ENCODE measurements around the gene CD53.
A peak's percentile ranks its signal among the peaks of the same experiment; 100 is the strongest.

The CD53 gene

GRCh38 chr1:110876748-110877341 is 3.9 kb downstream of the CD53 start:
- no peak for DNase-seq

GRCh38 chr1:110877364-110877763 is 4.4 kb downstream of the CD53 start:
- DNase-seq = peak; percentile 34

DNA sequence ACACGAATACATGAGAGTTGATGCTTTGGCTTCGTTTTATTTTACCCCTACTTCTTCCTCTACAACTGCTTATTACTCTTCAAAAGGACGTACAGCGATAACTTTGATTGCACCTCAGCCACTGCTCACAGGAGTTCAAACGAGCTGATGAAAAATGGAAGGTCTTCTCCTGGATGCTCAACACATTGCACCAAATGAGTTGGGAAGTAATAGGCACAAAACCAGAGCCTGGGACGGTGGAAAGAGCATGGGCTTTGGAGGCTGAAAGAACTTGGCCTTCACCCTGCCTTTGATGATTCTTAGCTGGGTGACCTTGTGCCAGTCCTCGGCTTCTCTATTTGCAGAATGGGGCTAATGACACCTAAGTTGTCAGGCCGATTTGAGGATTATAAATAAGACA is 4.8 kb downstream of the CD53 start:
- no peak for DNase-seq

GRCh38 chr1:110878591-110878990 is 5.6 kb downstream of the CD53 start:
- DNase-seq = no peak

- no peak for DNase-seq
These were observed 6.0 kb downstream of the CD53 start for GRCh38 chr1:110878993-110879392.

DNA sequence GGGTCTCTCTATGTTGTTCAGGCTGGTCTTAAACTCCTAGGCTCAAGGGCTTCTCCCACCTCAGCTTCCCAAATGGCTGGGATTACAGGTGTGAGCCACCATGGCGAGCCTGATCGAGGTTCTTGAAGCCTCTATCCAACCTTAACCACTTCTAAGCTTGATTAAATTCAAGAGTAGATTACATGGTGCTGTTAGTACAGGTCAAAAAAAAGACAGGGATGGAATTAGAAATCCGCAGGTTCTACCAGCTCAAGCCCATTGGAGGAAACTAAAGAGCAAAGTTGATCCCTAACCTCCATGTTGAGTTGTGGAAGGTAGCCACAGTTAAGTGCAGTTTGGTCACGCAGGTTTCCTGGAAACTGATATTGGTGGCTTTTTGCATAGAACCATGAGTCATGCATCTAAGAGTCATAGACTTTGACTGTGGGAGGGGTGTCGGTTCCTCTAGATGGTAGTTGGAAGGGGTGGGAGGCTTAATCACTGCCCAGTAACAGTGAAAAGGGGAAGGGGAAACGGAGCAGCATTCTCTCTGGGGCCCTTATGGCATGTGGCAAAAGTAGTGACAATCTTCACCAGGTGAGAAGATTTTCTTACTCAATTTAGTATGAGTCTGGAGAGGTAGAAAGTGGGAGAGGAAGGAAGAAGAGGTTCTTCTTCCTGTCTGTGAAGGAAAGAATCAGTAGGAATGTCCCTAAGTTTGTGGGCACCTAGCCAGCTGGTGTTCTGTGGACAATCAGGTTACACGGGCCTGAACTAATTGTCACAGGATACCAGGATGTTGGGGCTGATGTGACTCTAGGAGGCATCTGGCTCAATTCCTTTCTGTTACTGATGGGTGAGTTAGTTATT is 7.0 kb downstream of the CD53 start:
- no peak for DNase-seq

DNA sequence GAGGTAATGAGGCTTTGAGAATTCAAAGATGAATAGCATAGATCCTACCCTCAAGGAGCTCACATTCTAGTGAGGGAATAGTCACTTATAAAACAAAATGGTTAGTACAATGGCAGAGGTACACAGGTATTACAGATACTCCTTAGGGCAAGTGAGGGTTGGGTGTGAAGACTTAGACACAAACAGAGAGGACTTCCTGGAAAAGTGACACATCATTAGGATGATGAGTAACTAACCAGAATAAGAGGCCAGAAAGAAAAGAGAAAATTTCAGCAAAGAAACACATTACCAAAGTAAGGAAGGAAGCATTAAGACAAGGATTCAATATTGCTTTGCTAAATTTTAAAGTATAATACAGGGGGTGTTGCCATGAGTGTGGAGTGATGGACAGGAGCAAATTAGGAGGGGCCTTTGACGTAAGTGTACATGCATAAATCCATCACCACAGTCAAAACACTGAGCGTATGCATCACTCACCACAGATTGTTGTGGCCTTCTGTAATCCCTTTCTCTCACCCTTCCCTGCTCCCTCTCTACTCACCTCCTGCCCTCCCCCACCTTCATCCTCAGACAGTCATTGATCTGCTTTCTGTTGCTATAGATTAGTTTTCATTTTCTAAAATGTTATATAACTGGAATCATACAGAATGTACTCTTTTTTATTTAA is 7.9 kb downstream of the CD53 start:
- DNase-seq = peak; percentile 77

GRCh38 chr1:110888049-110888448 is 15.1 kb downstream of the CD53 start:
- DNase-seq = peak; percentile 45

DNA sequence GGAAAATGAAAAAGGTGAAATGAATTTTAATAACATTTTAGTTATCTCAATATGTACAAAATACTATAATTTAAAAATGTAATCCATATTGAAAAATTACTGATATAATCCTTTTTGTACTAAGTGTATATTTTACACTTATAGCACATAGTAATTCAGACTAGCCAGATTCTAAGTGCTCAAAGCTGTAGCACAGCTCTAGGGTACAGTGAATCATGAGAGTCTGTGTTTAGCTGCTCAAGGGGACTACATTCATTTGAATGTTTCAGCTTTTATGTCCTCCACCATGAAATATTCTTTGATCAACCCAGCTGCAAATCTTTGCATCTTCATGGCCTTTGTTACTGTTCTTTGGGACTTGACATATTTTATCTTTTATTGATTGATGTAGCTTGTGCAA is 15.7 kb downstream of the CD53 start:
- no peak for DNase-seq

DNA sequence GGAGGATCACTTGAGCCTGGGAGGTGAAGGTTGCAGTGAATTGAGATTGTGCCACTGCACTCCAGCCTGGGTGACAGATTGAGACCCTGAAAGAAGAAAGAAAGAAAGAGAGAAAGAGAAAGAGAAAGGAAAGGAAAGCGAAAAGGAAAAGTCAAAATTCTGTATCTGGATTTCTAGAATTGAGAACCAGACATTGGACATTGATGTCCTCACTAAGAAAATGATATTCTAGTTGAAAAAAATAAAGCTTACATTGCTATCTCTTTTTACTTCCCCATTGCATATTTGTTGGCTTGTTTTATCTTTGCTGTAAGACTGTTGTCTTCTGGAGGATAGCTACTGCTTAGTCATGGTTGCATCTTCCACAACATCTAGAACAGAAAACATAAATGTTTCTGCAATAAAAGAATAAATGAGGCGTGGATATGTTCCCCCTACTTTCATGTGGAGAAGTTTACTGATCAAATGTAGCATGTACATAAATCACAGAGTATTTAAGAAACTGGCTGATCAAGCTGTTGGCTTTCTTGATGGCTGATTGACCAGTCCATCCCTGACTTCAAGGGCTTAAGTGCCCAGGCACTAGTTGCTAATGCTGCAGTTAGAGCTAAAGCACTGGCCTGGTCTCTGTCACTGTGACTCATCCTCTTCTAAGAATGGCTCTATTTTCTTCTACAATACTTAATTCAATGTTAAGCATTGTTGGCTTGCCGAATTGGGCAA is 17.7 kb downstream of the CD53 start:
- no peak for DNase-seq

DNA sequence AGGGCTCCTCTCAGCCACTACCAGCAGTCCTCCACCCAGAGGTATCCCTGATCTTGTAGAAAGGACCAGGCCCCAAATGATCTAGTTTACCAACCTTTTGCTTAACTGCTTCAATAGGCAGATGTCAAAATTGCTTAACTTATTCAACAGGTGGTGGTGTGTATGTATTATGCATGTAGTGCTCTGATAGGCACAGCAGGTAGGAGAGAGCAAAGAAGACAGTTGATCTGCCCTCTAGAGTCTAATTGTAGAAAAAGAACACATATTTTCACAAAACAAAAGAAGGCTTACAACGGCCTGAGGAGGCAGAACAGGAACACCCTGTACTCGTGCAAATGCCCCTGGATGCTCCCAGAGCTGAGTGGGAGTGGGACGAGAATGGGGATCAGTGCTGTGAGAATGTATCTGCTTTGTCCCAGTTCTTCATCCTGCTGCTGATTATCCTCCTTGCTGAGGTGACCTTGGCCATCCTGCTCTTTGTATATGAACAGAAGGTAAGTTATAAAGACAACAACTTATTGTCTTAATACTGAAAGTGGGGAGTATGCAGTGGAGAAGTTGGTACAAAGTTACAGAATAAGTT is 21.1 kb downstream of the CD53 start:
- DNase-seq = no peak

DNA sequence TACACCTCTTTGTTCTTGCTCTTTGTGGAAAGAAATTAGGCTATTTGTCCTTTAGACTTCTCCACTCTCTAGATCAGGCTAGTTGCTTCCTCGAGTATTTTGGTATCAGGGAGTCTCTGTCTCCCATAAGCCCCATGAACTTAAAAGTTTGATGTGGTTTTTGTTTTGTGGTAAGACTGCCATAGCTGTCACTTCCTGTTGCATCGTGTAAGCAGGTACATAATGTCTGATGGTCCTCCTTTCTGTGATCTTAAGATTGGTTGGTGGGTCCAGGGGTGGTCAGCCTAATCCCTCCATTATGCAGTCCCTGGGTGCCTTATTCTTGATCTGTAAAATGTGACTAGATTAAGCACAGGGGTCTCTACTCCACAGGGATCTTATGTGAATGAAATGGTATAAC is 23.1 kb downstream of the CD53 start:
- no peak for DNase-seq

- no peak for DNase-seq
These were observed 24.7 kb downstream of the CD53 start for GRCh38 chr1:110897681-110898080.

GRCh38 chr1:110898734-110899457 is 25.9 kb downstream of the CD53 start:
- DNase-seq = no peak

GRCh38 chr1:110899458-110899843 is 26.5 kb downstream of the CD53 start:
- no peak for DNase-seq

DNA sequence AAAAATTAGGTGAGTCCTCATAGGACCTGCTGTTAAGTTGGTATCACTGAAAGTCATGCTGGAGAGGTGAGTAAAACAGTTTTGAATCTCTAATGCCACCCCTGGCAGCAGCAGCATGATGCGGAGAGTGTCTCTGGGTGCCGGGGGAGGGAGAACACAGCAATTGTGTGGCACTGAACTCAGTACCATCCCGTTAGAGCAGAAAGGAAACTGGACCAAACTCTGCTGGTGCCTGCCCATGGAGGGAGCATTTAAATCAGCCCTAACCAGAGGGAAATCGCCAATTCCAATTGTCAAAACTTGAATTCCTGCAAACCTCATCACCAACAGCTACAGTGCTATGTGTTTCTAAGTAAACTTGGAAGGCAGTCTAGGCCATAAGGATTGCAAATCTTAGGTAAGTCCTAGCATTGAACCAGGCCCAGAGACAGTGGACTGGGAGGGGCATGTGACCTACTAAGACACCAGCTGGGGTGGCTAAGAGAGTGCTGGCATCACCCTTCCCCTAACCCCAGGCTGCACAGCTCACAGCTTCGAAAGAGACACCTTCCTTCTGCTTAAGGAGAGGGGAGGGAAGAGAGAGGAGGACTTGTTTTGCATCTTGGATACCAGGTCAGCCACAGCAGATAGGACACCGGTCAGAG is 30.0 kb downstream of the CD53 start:
- no peak for DNase-seq

- no peak for DNase-seq
These were observed 31.0 kb downstream of the CD53 start for GRCh38 chr1:110903853-110904500.

GRCh38 chr1:110912784-110913183 is 39.8 kb downstream of the CD53 start:
- no peak for DNase-seq

DNA sequence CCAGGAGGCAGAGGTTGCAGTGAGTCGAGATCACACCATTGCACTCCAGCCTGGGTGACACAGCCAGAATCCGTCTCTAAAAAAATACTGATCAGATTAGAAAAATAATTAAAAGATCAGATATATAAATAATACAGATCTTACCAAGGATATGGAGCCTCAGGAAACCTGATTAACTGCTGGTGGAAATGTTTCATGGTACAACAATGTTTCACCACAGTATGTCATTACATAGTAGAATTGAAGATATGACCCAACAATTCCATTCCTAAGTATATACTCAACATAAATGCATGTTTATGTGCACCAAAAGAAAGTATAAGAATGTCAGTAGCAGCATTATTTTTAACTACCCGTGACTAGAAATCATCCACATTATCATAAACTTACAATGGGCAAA is 41.7 kb downstream of the CD53 start:
- DNase-seq = no peak

DNA sequence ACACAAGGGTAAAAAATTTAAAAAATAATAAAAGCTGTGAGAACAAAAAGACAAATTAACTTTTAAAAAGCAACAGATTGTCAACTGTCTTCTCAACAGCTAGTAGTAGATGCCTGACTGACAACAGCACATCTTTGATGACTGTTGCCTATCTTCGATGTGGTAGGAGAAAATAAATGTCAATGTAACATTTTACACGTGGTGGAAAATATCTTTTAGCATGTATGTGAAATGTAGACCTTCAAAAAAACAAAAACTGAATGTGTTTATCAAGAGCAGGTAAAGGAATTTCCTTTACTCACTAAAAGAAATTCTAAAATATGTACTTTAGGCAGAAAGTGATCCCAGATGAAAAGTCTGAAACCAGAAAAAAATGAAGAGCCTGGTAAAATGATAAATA is 42.9 kb downstream of the CD53 start:
- no peak for DNase-seq

- no peak for DNase-seq
These were observed 43.3 kb downstream of the CD53 start for GRCh38 chr1:110916274-110916668.

Data from NCI-H82 (cell line).